GM12872 (cell line): ENCODE results near the gene TEX14.

Experiments used
- CTCF ChIP-seq: IDR thresholded peaks from 3 replicates; pipeline ENCODE4 v1.5.1; 2011; ENCODE audit warnings: low read depth, mild to moderate bottlenecking, low read length, moderate library complexity; ENCODE audit not compliant: insufficient read depth

TEX14 gene

GRCh38 chr17:58702045-58702476 lies 10.2 kb upstream of the TEX14 start:
- no peak for TF ChIP-seq CTCF

- TF ChIP-seq CTCF, result no peak
These were observed 7.9 kb upstream of the TEX14 start for GRCh38 chr17:58699771-58700170.

- TF ChIP-seq CTCF, result no peak
These were observed 3.0 kb upstream of the TEX14 start for GRCh38 chr17:58694826-58695225.

GRCh38 chr17:58694302-58694701 lies 2.5 kb upstream of the TEX14 start:
- TF ChIP-seq CTCF, result no peak

GRCh38 chr17:58693751-58694150 lies 1.9 kb upstream of the TEX14 start:
- TF ChIP-seq CTCF, result no peak

- no peak for TF ChIP-seq CTCF
These were observed 1.4 kb upstream of the TEX14 start for GRCh38 chr17:58693208-58693607.

- no peak for TF ChIP-seq CTCF
These were observed 602 bp upstream of the TEX14 start, which contains the start of gene RAD51C for GRCh38 chr17:58692239-58693055. RAD51C (plus strand) TSS chr17:58692602; CDS start chr17:58692644, 42 bp downstream.
